ENCODE results near the gene POU6F2. TPM values are rescaled to one million over a fixed set of nuclear protein-coding genes. Genes with fewer than 3 reads are reported as not detected.

POU6F2 gene
- total and polyA plus RNA-seq, 2 donors (not counting 1 experiment from before 2014, with no cell fraction given) = 0.47 TPM; not detected in 1

DNA sequence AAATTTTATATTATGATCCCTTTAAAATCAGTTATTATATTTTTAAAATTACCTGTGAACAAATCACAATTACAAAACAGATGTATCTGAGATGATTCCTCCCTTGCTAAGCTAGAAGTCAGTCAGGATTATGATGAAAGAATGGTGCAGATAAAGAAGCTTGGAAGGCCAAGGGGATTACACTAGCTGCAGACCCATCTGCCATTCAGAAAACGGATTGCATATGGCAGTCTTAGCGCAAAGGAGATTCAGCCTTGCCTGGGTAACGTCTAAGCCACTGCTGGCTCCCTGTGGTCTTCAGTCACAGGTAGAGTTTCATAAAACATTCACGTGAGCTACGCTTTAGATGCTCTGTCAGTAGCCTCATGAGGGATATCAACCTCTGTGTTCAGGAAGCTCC lies 222.2 kb downstream of the POU6F2 start:
- no peak for DNase-seq
- 96% methylated on average over 4 of the region's 5 CpGs for WGBS (ENCODE audit: insufficient coverage)
- POLR2A ChIA-PET = no interaction called here
- CTCF ChIA-PET = no interaction called here
- Histone ChIP-seq H3K79me2 (ENCODE audit: control insufficient read depth, insufficient read depth, low read length) (no peaks in the 10 kb centered on the region), H3K4me1 (ENCODE audit: control insufficient read depth in 2 of 2, insufficient read depth in 2 of 2, low read length in 2 of 2) (no peaks in the 10 kb centered on the region), H3K9ac (ENCODE audit: low read length) (no peak overlapping the region), H3K36me3 (replicated peaks in 1 of 2; ENCODE audit: control extremely low read depth in 1 of 2, control insufficient read depth in 1 of 2, extremely low read depth in 1 of 2, insufficient read depth in 2 of 2, low read length in 1 of 2) (no peaks in the 10 kb centered on the region), H3K27me3 (replicated peaks in 1 of 4; ENCODE audit: control extremely low read depth in 1 of 4, control insufficient read depth in 3 of 4, insufficient read depth in 4 of 4, low read length in 3 of 4) (peaks cover 0 to 4% (median 0%) of the 10 kb centered on the region in 4 experiments), H3K4me2 (replicated peaks; ENCODE audit: low read depth, low read length, poor library complexity, severe bottlenecking) (no peak overlapping the region), H4K20me1 (ENCODE audit: control insufficient read depth, insufficient read depth, low read length, poor library complexity, severe bottlenecking) (no peaks in the 10 kb centered on the region), H3K9me3 (ENCODE audit: control extremely low read depth in 1 of 3, control insufficient read depth in 2 of 3, insufficient read depth in 1 of 3, low read length in 2 of 3) (no peaks in the 10 kb centered on the region), H3K27ac (ENCODE audit: low read length in 2 of 2) (no peak overlapping the region), H3K4me3 (ENCODE audit: control extremely low read depth in 1 of 5, extremely low read depth in 1 of 5, insufficient read depth in 1 of 5, low read depth in 2 of 5, low read length in 4 of 5) (no peak overlapping the region), H2AFZ (ENCODE audit: insufficient read depth, low read depth, low read length, poor library complexity, severe bottlenecking) (no peak overlapping the region)
- no peak for ATAC-seq (ENCODE audit: low read depth)
- Mint-ChIP-seq H3K27me3 (peaks cover 4% of the 10 kb centered on the region), H3K4me1 (no peaks in the 10 kb centered on the region), H3K4me3 (no peak overlapping the region), H3K9me3 (ENCODE audit: insufficient read depth) (no peaks in the 10 kb centered on the region), H3K27ac (no peak overlapping the region)
- TF ChIP-seq, protein P1, sequence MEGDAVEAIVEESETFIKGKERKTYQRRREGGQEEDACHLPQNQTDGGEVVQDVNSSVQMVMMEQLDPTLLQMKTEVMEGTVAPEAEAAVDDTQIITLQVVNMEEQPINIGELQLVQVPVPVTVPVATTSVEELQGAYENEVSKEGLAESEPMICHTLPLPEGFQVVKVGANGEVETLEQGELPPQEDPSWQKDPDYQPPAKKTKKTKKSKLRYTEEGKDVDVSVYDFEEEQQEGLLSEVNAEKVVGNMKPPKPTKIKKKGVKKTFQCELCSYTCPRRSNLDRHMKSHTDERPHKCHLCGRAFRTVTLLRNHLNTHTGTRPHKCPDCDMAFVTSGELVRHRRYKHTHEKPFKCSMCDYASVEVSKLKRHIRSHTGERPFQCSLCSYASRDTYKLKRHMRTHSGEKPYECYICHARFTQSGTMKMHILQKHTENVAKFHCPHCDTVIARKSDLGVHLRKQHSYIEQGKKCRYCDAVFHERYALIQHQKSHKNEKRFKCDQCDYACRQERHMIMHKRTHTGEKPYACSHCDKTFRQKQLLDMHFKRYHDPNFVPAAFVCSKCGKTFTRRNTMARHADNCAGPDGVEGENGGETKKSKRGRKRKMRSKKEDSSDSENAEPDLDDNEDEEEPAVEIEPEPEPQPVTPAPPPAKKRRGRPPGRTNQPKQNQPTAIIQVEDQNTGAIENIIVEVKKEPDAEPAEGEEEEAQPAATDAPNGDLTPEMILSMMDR (IDR thresholded peaks at IDR 0.05) = no peak
- TF ChIP-seq EZH2 (IDR thresholded peaks at IDR 0.05; ENCODE audit: borderline replicate concordance, insufficient read depth, low read depth, low read length, poor library complexity, severe bottlenecking) = no peak
- intact Hi-C loops (cut with micrococcal nuclease) = no loop called here

DNA sequence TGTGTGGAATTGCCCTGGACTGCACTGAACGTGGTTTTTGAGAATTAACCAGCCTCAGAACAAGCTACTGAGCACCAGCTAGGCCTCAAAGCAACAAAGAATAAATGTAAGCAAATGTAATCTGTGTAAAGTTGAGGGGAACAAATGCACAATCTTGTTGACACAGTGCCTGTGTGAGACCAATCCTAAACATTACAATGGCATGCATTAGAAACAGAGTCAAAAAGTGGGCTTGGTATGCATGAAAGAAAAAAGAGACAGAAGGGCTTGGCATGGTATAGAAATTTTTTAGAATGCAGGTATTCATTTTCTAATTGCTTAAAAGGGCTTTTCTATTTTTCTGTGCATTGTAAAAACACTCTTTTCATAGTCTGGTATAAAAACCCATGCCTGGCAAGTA lies 224.3 kb downstream of the POU6F2 start:
- peaks cover 4% of the 10 kb centered on the region for H3K27me3 Mint-ChIP-seq
- Histone ChIP-seq H3K79me2 (ENCODE audit: control insufficient read depth, insufficient read depth, low read length) (no peaks in the 10 kb centered on the region), H3K27me3 (replicated peaks in 1 of 4; ENCODE audit: control extremely low read depth in 1 of 4, control insufficient read depth in 3 of 4, insufficient read depth in 4 of 4, low read length in 3 of 4) (peaks cover 0 to 4% (median 0%) of the 10 kb centered on the region in 4 experiments), H4K20me1 (ENCODE audit: control insufficient read depth, insufficient read depth, low read length, poor library complexity, severe bottlenecking) (no peaks in the 10 kb centered on the region), H3K9me3 (ENCODE audit: control extremely low read depth in 1 of 3, control insufficient read depth in 2 of 3, insufficient read depth in 1 of 3, low read length in 2 of 3) (no peaks in the 10 kb centered on the region), H2AFZ (ENCODE audit: insufficient read depth, low read depth, low read length, poor library complexity, severe bottlenecking) (no peak overlapping the region), H3K36me3 (replicated peaks in 1 of 2; ENCODE audit: control extremely low read depth in 1 of 2, control insufficient read depth in 1 of 2, extremely low read depth in 1 of 2, insufficient read depth in 2 of 2, low read length in 1 of 2) (no peaks in the 10 kb centered on the region), H3K27ac (ENCODE audit: low read length in 2 of 2) (no peak overlapping the region), H3K4me2 (replicated peaks; ENCODE audit: low read depth, low read length, poor library complexity, severe bottlenecking) (no peak overlapping the region), H3K4me1 (ENCODE audit: control insufficient read depth in 2 of 2, insufficient read depth in 2 of 2, low read length in 2 of 2) (no peaks in the 10 kb centered on the region), H3K4me3 (ENCODE audit: control extremely low read depth in 1 of 5, extremely low read depth in 1 of 5, insufficient read depth in 1 of 5, low read depth in 2 of 5, low read length in 4 of 5) (no peak overlapping the region), H3K9ac (ENCODE audit: low read length) (no peak overlapping the region)
- H3K4me1 Mint-ChIP-seq = no peaks in the 10 kb centered on the region
- no CpG with 5 or more reads among the region's 1 CpG for WGBS (ENCODE audit: insufficient coverage)
- no peak overlapping the region for H3K27ac Mint-ChIP-seq
- CTCF ChIA-PET = no interaction called here
- TF ChIP-seq, protein P1 (IDR thresholded peaks at IDR 0.05) = no peak
- no peak for TF ChIP-seq EZH2 (IDR thresholded peaks at IDR 0.05; ENCODE audit: borderline replicate concordance, insufficient read depth, low read depth, low read length, poor library complexity, severe bottlenecking)
- DNase-seq (no peak), ATAC-seq (ENCODE audit: low read depth) (no peak)
- no peak overlapping the region for H3K4me3 Mint-ChIP-seq
- intact Hi-C loops (cut with micrococcal nuclease) = no loop called here
- POLR2A ChIA-PET = no interaction called here
- H3K9me3 Mint-ChIP-seq (ENCODE audit: insufficient read depth) = no peaks in the 10 kb centered on the region
